C4-2B (cell line): ENCODE measurements around the gene SPHKAP.

Experiments used
- H3K27ac ChIP-seq: fragments of 450-650 bp; 2 replicates; pipeline ENCODE4 v1.5.1; 2017
- CTCF ChIP-seq: fragments of 450-650 bp; conservative IDR thresholded peaks from 2 replicates; pipeline ENCODE4 v1.5.1; 2017; ENCODE audit warnings: mild to moderate bottlenecking
- ZFX ChIP-seq: fragments of 450-650 bp; IDR thresholded peaks from 2 replicates; pipeline ENCODE4 v1.6.1; 2017

SPHKAP gene

GRCh38 chr2:228063558-228063957 lies 117.9 kb downstream of the SPHKAP start:
- no peak overlapping the region for H3K27ac ChIP-seq

GRCh38 chr2:228059735-228060134 lies 121.8 kb downstream of the SPHKAP start:
- no peak overlapping the region for H3K27ac ChIP-seq
- TF ChIP-seq CTCF (no peak), ZFX (no peak)

More at GRCh38 chr2:228063558-228063957, 117.9 kb downstream of the SPHKAP start:
- no peak for TF ChIP-seq ZFX
- no peak for TF ChIP-seq CTCF

GRCh38 chr2:228056293-228057097 lies 125.0 kb downstream of the SPHKAP start:
- no peak for TF ChIP-seq ZFX
- TF ChIP-seq CTCF: no peak
- no peak overlapping the region for H3K27ac ChIP-seq

- H3K27ac ChIP-seq: no peak overlapping the region
- TF ChIP-seq CTCF (peak; percentile 76), ZFX (no peak)
These were observed 132.5 kb downstream of the SPHKAP start for GRCh38 chr2:228048838-228049490.

- H3K27ac ChIP-seq: no peak overlapping the region
- TF ChIP-seq CTCF (no peak), ZFX (no peak)
These were observed 140.5 kb downstream of the SPHKAP start for GRCh38 chr2:228040995-228041394.

- TF ChIP-seq ZFX (no peak), CTCF (peak; percentile 77)
- no peak overlapping the region for H3K27ac ChIP-seq
These were observed 141.5 kb downstream of the SPHKAP start for GRCh38 chr2:228039752-228040534.
